Right lobe of liver (tissue), 4 donors: ENCODE data around the gene LIG3.

Experiments used
- CTCF ChIP-seq, 4 donors: fragments of 200-600 bp in 3 of 4; fragments of 450-650 bp in 1 of 4; IDR thresholded peaks; one replicate each; pipeline versions ENCODE4 v1.5.1 to v1.8.0; 2016 to 2022; ENCODE audit warnings: antibody characterized with exemption in 4 of 4, mild to moderate bottlenecking in 2 of 4
- POLR2A ChIP-seq: fragments of 450-650 bp; IDR thresholded peaks from one replicate; pipeline ENCODE4 v1.6.1; 2017; ENCODE audit warnings: antibody characterized with exemption, mild to moderate bottlenecking
- donor health status: DM: no; HTN: no; CAD: no.
- donor health status: DM: no; HTN: no; CAD: no.
- donor health status: DM: no; HTN: yes; CAD: no.

GRCh38 chr17:35051579-35052240, 71.4 kb downstream of the LIG3 start:
- TF ChIP-seq CTCF (IDR thresholded peaks at IDR 0.05) (no peak), POLR2A (no peak)
